HepG2 (cell line): ENCODE measurements around the gene KEL. TPM values are rescaled to one million over a fixed set of nuclear protein-coding genes. Genes with fewer than 3 reads are reported as not detected.

Source experiments
- ATAC-seq: fragments of 200-7000 bp; cut with Tn5 transposase; 3 replicates; pipeline ENCODE4 v1.9.1; 2020; ENCODE audit warnings: mild to moderate bottlenecking, moderate library complexity
- BruUV-seq: library from RNA; stranded (reverse); fragments of 400-500 nt; replicated peaks from 2 replicates; lab custom pipeline; 2021; lab: Mats Ljungman, UMichigan
- CTCF ChIA-PET: fragments of 300-600 bp; formaldehyde crosslinking; extraction: SDS; loops from one replicate; lab custom pipeline; 2021; ENCODE audit warnings: low total read pairs, inconsistent platforms, low intra/inter-chr PET ratio; lab: Yijun Ruan, JAX
- POLR2A ChIA-PET: fragments of 350-600 bp; sonication (Branson Sonifier 250); formaldehyde crosslinking; loops from one replicate; lab custom pipeline; 2020; ENCODE audit warnings: antibody characterized with exemption, inconsistent platforms; lab: Yijun Ruan, JAX
- DNase-seq: peaks from one replicate; pipeline ENCODE4 v3.0.0-alpha.2; 2015; ENCODE audit warnings: low spot score
- FAIRE-seq: peaks from 3 replicates; lab custom pipeline; 2011; peaks lifted over from hg19 to GRCh38; lab: Jason Lieb, UNC
- H2AFZ ChIP-seq: one replicate; pipeline ENCODE4 v1.6.1; 2011; ENCODE audit warnings: low read length, inconsistent platforms
- H3K27ac ChIP-seq: fragments of 300-600 bp; 3 replicates; pipeline ENCODE4 v1.8.0; 2011; ENCODE audit warnings: mixed run types, mild to moderate bottlenecking, mixed read lengths, low read length, inconsistent platforms; ENCODE audit not compliant: insufficient read depth; ENCODE audit errors: extremely low read length
- H3K27me3 ChIP-seq, 2 experiments: fragments of 200-600 bp in 1 of 2; 2 replicates in 1 of 2; 3 replicates in 1 of 2; pipeline versions ENCODE4 v1.6.0 to v1.8.0; 2011; ENCODE audit warnings: low read length in 2 of 2, mild to moderate bottlenecking in 2 of 2, moderate library complexity in 2 of 2, inconsistent platforms in 1 of 2; ENCODE audit not compliant: insufficient read depth in 2 of 2, control insufficient read depth in 1 of 2
- H3K36me3 ChIP-seq, 2 experiments: fragments of 200-600 bp in 1 of 2; replicated peaks in 1 of 2; 2 replicates in 1 of 2; 3 replicates in 1 of 2; pipeline versions ENCODE4 v1.5.1 to v1.8.0; 2011; ENCODE audit warnings: low read length in 2 of 2, inconsistent platforms in 1 of 2; ENCODE audit not compliant: insufficient read depth in 2 of 2, control insufficient read depth in 1 of 2
- H3K4me1 ChIP-seq: 2 replicates; pipeline ENCODE4 v1.5.1; 2012; ENCODE audit warnings: low read length, inconsistent platforms; ENCODE audit not compliant: insufficient read depth
- H3K4me2 ChIP-seq: 2 replicates; pipeline ENCODE4 v1.6.0; 2011; ENCODE audit warnings: low read depth, low read length, inconsistent platforms
- H3K4me3 ChIP-seq, 3 experiments: fragments of 200-600 bp in 1 of 3; sonication (generic), shearing (Covaris generic) in 1 of 3; replicated peaks in 1 of 3; 2 replicates each; pipeline ENCODE4 v1.5.1; 2011 to 2016; ENCODE audit warnings: low read length in 3 of 3, inconsistent platforms in 2 of 3, low read depth in 2 of 3, mild to moderate bottlenecking in 2 of 3, control low read depth in 1 of 3, mixed read lengths in 1 of 3; ENCODE audit not compliant: insufficient read depth in 1 of 3
- H3K79me2 ChIP-seq: one replicate; pipeline ENCODE4 v1.6.1; 2011; ENCODE audit warnings: low read length, inconsistent platforms; ENCODE audit not compliant: insufficient read depth
- H3K9ac ChIP-seq: 2 replicates; pipeline ENCODE4 v1.6.0; 2011; ENCODE audit warnings: mild to moderate bottlenecking, low read depth, low read length, inconsistent platforms; ENCODE audit not compliant: insufficient read depth
- H3K9me3 ChIP-seq: 2 replicates; pipeline ENCODE4 v1.5.1; 2012; ENCODE audit warnings: mild to moderate bottlenecking, low read length
- H4K20me1 ChIP-seq: 2 replicates; pipeline ENCODE4 v1.6.0; 2011; ENCODE audit warnings: inconsistent platforms, mild to moderate bottlenecking, low read length, moderate library complexity; ENCODE audit not compliant: insufficient read depth
- ATM ChIP-seq: fragments of 450-650 bp; IDR thresholded peaks from 2 replicates; pipeline ENCODE4 v1.7.1; 2017; ENCODE audit warnings: mild to moderate bottlenecking, borderline replicate concordance
- CBX1 ChIP-seq: IDR thresholded peaks from one replicate; pipeline ENCODE4 v1.6.1; 2016; ENCODE audit warnings: antibody characterized with exemption, low read depth
- EZH2 ChIP-seq: conservative IDR thresholded peaks from 2 replicates; pipeline ENCODE4 v1.6.1; 2012; ENCODE audit warnings: mild to moderate bottlenecking, low read depth, low read length, moderate library complexity
- HDAC1 ChIP-seq: sonication (generic); formaldehyde crosslinking; IDR thresholded peaks from 2 replicates; pipeline ENCODE4 v1.5.1; 2020; ENCODE audit warnings: mild to moderate bottlenecking, missing genetic modification reagents
- MAFF ChIP-seq: IDR thresholded peaks from 2 replicates; pipeline ENCODE4 v1.6.1; 2011; ENCODE audit warnings: low read depth, low read length, improper control_type of control experiment
- YEATS2 ChIP-seq: sonication (generic); formaldehyde crosslinking; IDR thresholded peaks from 2 replicates; pipeline ENCODE4 v1.4.0; 2020; ENCODE audit warnings: missing genetic modification reagents, borderline replicate concordance
- ZNF446 ChIP-seq: sonication (generic); formaldehyde crosslinking; IDR thresholded peaks from 2 replicates; pipeline ENCODE4 v1.5.0; 2020; ENCODE audit warnings: mild to moderate bottlenecking, missing genetic modification reagents
- ZNF737 ChIP-seq: sonication (generic); formaldehyde crosslinking; IDR thresholded peaks from 2 replicates; pipeline ENCODE4 v1.5.0; 2020; ENCODE audit warnings: missing genetic modification reagents, mild to moderate bottlenecking, borderline replicate concordance
- WGBS: methylation state at CpG from one replicate; pipeline ENCODE4 v1.1.6; 2017; ENCODE audit warnings: low lambda C conversion rate; 5-methylcytosine and 5-hydroxymethylcytosine counted together
- in situ Hi-C: cut with HindIII; loops from 2 replicates; pipeline ENCODE4 v1.10.0; 2017; ENCODE audit warnings: low pct_unique_long_range_greater_than_20kb; ENCODE audit not compliant: extremely low pct_ligation_motif_present
- intact Hi-C: fragments of 100-400 bp; cut with micrococcal nuclease; formaldehyde crosslinking; loops from one replicate; pipeline ENCODE4 v1.10.0; 2022; ENCODE audit not compliant: unreplicated experiment
- polyA plus RNA-seq, 8 experiments: library from polyadenylated mRNA; depleted of rRNA in 3 of 8; stranded (reverse) in 7 of 8; unstranded in 1 of 8; fragments of >200 nt; fragmentation: Illumina TruSeq in 4 of 8; extraction: Trizol in 4 of 8; gene quantifications; 2 replicates each; pipeline versions ENCODE4 v1.2.1 to v1.2.3, GENCODE V29; 2011 to 2016; ENCODE audit warnings: low read depth in 4 of 8, missing spikeins in 1 of 8, mixed read lengths in 1 of 8; ENCODE audit not compliant: insufficient read depth in 1 of 8
- total RNA-seq, 5 experiments: library from RNA; depleted of rRNA; stranded (reverse); fragments of >200 nt; fragmentation: Illumina TruSeq; extraction: Trizol; gene quantifications; 2 replicates each; pipeline ENCODE4 v1.2.3, GENCODE V29; 2016; ENCODE audit warnings: low read depth in 1 of 5
- TF ChIP-seq, protein P1 (sequence below): sonication (generic); formaldehyde crosslinking; IDR thresholded peaks from 2 replicates; pipeline ENCODE4 v1.4.0; 2020; ENCODE audit warnings: missing genetic modification reagents

The KEL gene
- total and polyA plus RNA-seq, 2 of the 13 experiments (the other 11 are each of a cell fraction or from before 2014, with no cell fraction given) = 0.03 TPM; not detected in 1

DNA sequence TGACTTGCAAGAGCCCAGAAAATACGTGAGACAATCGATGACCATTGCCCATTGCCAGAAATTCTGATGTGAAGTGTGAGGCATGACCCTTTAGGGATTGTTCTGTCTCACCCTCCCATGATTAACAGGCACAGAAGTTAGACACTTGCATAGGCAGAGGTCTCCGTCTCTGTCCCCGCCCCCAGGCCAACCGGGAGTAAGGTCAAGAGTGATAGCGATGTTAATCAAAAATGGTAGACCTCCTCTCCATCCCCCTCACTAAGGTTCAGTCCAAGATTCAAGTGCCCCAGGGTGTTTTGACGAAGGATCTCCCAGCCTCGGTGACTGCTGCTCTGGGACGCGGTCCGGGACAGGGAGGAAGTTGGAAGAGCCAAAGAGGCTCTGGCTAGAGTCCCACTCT is 53.9 kb downstream of the KEL start:
- Histone ChIP-seq H3K27me3 (0 out of 5 replicates have a peak, but pooled peaks cover 0 to 1% of the 10 kb centered on the region in 2 experiments), H3K9ac (no peak overlapping the region), H3K27ac (no peak overlapping the region), H4K20me1 (no peaks in the 10 kb centered on the region), H3K4me2 (no peak overlapping the region), H3K9me3 (peaks cover 7% of the 10 kb centered on the region), H3K4me1 (no peaks in the 10 kb centered on the region), H3K79me2 (no peaks in the 10 kb centered on the region), H2AFZ (no peak overlapping the region), H3K4me3 (no peak overlapping the region), H3K36me3 (no peaks in the 10 kb centered on the region)
- 53% methylated on average over 7 of the region's 11 CpGs for WGBS
- ChIA-PET CTCF (no interaction called here), POLR2A (no interaction called here)
- in situ Hi-C loops (no loop called here), intact Hi-C loops (no loop called here)
- FAIRE-seq (no peak), ATAC-seq (no peak), DNase-seq (no peak)
- BruUV-seq = no TSS peak
- TF ChIP-seq EZH2 (no peak), ZNF446 (CRISPR knock-in tag) (no peak), CBX1 (no peak), YEATS2 (CRISPR knock-in tag) (no peak), ZNF737 (no peak), HDAC1 (CRISPR knock-in tag) (no peak), ATM (no peak)

- H3K9me3 ChIP-seq = peaks cover 7% of the 10 kb centered on the region
- no peak overlapping the region for H3K4me3 ChIP-seq
- in situ Hi-C loops = no loop called here
- intact Hi-C loops = no loop called here
- POLR2A ChIA-PET = no interaction called here
- no peak for ATAC-seq
- no peaks in the 10 kb centered on the region for H3K4me1 ChIP-seq
- no peak overlapping the region for H2AFZ ChIP-seq
- BruUV-seq = no TSS peak
- H3K27me3 ChIP-seq = 0 out of 5 replicates have a peak, but pooled peaks cover 0 to 1% of the 10 kb centered on the region in 2 experiments
- no peak for DNase-seq
- FAIRE-seq = no peak
- no peaks in the 10 kb centered on the region for H3K79me2 ChIP-seq
- H3K9ac ChIP-seq = no peak overlapping the region
- CTCF ChIA-PET = no interaction called here
- H3K27ac ChIP-seq = no peak overlapping the region
- no peaks in the 10 kb centered on the region for H3K36me3 ChIP-seq
- WGBS = 3% methylated on average over 2 of the region's 2 CpGs
- H4K20me1 ChIP-seq = no peaks in the 10 kb centered on the region
- no peak overlapping the region for H3K4me2 ChIP-seq
- TF ChIP-seq, protein P1, sequence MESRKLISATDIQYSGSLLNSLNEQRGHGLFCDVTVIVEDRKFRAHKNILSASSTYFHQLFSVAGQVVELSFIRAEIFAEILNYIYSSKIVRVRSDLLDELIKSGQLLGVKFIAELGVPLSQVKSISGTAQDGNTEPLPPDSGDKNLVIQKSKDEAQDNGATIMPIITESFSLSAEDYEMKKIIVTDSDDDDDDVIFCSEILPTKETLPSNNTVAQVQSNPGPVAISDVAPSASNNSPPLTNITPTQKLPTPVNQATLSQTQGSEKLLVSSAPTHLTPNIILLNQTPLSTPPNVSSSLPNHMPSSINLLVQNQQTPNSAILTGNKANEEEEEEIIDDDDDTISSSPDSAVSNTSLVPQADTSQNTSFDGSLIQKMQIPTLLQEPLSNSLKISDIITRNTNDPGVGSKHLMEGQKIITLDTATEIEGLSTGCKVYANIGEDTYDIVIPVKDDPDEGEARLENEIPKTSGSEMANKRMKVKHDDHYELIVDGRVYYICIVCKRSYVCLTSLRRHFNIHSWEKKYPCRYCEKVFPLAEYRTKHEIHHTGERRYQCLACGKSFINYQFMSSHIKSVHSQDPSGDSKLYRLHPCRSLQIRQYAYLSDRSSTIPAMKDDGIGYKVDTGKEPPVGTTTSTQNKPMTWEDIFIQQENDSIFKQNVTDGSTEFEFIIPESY (CRISPR knock-in tag) = no peak
- 0 out of 2 replicates have a peak, but pooled peaks have one; percentile 7 for TF ChIP-seq MAFF
- TF ChIP-seq, all 625 proteins: peak for 1
Measured at GRCh38 chr7:142906643-142907042, 55.5 kb downstream of the KEL start.
